ENCODE data around the gene PRR5L.

DNA sequence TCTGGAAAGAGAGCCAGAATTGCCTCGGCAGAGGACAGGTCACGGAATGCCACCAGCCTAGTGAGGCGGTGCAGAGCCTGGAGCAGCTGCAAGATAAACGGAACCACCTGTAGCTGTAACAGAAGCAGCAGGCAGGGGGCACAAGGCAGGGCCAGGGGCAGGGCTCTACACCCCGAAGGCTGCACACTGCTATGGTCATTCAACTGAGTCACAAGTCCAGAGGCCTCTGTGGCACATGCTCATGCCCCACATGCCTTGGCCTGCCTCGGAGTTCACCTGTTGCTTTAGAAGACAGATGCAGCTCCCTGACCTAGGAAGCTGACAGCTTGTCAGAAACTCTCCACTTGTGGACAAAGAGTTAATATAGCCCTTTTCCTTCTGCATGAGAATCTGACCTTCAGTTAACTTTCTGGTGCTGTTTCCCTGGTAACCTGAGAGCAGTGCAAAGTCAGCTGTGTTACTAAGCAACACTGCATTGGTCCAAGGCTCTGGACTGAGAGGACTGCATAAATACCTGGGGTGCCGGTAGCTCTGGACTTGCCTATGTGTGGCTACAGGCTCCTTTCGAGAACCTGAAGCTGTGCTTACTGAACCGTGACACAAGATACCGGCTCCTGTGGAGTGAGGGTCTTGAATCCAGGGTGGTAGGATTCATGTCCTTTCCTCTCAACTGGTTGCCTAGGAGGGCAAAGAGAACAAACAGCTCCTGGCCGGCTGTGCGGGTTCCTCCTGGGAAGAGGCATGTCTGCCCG is 17.4 kb upstream of the PRR5L start:
- TF ChIP-seq, protein P1, sequence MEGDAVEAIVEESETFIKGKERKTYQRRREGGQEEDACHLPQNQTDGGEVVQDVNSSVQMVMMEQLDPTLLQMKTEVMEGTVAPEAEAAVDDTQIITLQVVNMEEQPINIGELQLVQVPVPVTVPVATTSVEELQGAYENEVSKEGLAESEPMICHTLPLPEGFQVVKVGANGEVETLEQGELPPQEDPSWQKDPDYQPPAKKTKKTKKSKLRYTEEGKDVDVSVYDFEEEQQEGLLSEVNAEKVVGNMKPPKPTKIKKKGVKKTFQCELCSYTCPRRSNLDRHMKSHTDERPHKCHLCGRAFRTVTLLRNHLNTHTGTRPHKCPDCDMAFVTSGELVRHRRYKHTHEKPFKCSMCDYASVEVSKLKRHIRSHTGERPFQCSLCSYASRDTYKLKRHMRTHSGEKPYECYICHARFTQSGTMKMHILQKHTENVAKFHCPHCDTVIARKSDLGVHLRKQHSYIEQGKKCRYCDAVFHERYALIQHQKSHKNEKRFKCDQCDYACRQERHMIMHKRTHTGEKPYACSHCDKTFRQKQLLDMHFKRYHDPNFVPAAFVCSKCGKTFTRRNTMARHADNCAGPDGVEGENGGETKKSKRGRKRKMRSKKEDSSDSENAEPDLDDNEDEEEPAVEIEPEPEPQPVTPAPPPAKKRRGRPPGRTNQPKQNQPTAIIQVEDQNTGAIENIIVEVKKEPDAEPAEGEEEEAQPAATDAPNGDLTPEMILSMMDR (IDR thresholded peaks at IDR 0.05; ENCODE audit: insufficient read depth, low read length): no peak
- TF ChIP-seq, protein P2, sequence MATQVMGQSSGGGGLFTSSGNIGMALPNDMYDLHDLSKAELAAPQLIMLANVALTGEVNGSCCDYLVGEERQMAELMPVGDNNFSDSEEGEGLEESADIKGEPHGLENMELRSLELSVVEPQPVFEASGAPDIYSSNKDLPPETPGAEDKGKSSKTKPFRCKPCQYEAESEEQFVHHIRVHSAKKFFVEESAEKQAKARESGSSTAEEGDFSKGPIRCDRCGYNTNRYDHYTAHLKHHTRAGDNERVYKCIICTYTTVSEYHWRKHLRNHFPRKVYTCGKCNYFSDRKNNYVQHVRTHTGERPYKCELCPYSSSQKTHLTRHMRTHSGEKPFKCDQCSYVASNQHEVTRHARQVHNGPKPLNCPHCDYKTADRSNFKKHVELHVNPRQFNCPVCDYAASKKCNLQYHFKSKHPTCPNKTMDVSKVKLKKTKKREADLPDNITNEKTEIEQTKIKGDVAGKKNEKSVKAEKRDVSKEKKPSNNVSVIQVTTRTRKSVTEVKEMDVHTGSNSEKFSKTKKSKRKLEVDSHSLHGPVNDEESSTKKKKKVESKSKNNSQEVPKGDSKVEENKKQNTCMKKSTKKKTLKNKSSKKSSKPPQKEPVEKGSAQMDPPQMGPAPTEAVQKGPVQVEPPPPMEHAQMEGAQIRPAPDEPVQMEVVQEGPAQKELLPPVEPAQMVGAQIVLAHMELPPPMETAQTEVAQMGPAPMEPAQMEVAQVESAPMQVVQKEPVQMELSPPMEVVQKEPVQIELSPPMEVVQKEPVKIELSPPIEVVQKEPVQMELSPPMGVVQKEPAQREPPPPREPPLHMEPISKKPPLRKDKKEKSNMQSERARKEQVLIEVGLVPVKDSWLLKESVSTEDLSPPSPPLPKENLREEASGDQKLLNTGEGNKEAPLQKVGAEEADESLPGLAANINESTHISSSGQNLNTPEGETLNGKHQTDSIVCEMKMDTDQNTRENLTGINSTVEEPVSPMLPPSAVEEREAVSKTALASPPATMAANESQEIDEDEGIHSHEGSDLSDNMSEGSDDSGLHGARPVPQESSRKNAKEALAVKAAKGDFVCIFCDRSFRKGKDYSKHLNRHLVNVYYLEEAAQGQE (IDR thresholded peaks at IDR 0.05; ENCODE audit: insufficient replicate concordance, low read depth): no peak
